HCEC 1CT (cell line): ENCODE data around the gene SNRPD3.
A peak's percentile ranks its signal among the peaks of the same experiment; 100 is the strongest.

Source experiments
- DNase-seq: peaks from one replicate; pipeline ENCODE4 v3.0.0-alpha.2; 2017

Gene SNRPD3

GRCh38 chr22:24576778-24577177, 21.0 kb downstream of the SNRPD3 start:
- no peak for DNase-seq

- peak; percentile 18 for DNase-seq
Measured at GRCh38 chr22:24578355-24579257, 22.8 kb downstream of the SNRPD3 start.

- DNase-seq: no peak
Measured at GRCh38 chr22:24579258-24579601, 23.4 kb downstream of the SNRPD3 start.

GRCh38 chr22:24580276-24580675, 24.5 kb downstream of the SNRPD3 start:
- DNase-seq: peak; percentile 88

- DNase-seq: no peak
Measured at GRCh38 chr22:24582056-24582814, 26.4 kb downstream of the SNRPD3 start.

- DNase-seq: no peak
Measured at GRCh38 chr22:24583221-24584165, 27.7 kb downstream of the SNRPD3 start.

- DNase-seq: no peak
Measured at GRCh38 chr22:24584166-24584790, 28.5 kb downstream of the SNRPD3 start.

GRCh38 chr22:24584871-24585411, 29.1 kb downstream of the SNRPD3 start:
- DNase-seq: no peak

- DNase-seq: no peak
Measured at GRCh38 chr22:24585461-24585860, 29.7 kb downstream of the SNRPD3 start.

- no peak for DNase-seq
Measured at GRCh38 chr22:24585927-24586546, 30.2 kb downstream of the SNRPD3 start.

GRCh38 chr22:24587251-24587650, 31.5 kb downstream of the SNRPD3 start:
- no peak for DNase-seq

- DNase-seq: no peak
Measured at GRCh38 chr22:24587948-24588347, 32.1 kb downstream of the SNRPD3 start.

- no peak for DNase-seq
Measured at GRCh38 chr22:24588381-24588756, 32.6 kb downstream of the SNRPD3 start.

- DNase-seq: no peak
Measured at GRCh38 chr22:24588757-24589481, 33.1 kb downstream of the SNRPD3 start.

- DNase-seq: no peak
Measured at GRCh38 chr22:24589518-24590030, 33.8 kb downstream of the SNRPD3 start.

GRCh38 chr22:24590596-24591173, 34.9 kb downstream of the SNRPD3 start:
- DNase-seq: no peak

- DNase-seq: no peak
Measured at GRCh38 chr22:24591286-24591830, 35.6 kb downstream of the SNRPD3 start.

GRCh38 chr22:24592058-24592850, 36.5 kb downstream of the SNRPD3 start:
- DNase-seq: no peak
